Keratinocyte (primary cell): Measurements from ENCODE around the gene FANCB.

ENCODE experiments used
- EZH2 ChIP-seq: IDR thresholded peaks from one replicate; pipeline ENCODE4 v1.6.1; 2012; ENCODE audit warnings: inconsistent platforms, mild to moderate bottlenecking, low read length, moderate library complexity
- TF ChIP-seq, protein P1 (sequence below), 3 experiments: IDR thresholded peaks in 1 of 3; conservative IDR thresholded peaks in 1 of 3; optimal IDR thresholded peaks in 1 of 3; 2 replicates in 2 of 3; 3 replicates in 1 of 3; pipeline versions ENCODE3 to v1.5.1; 2011; ENCODE audit warnings: low read length in 3 of 3, mild to moderate bottlenecking in 3 of 3, moderate library complexity in 2 of 3, control low read depth in 1 of 3, inconsistent platforms in 1 of 3; ENCODE audit not compliant: insufficient read depth in 2 of 3; ENCODE audit errors: extremely low read depth in 1 of 3

DNA sequence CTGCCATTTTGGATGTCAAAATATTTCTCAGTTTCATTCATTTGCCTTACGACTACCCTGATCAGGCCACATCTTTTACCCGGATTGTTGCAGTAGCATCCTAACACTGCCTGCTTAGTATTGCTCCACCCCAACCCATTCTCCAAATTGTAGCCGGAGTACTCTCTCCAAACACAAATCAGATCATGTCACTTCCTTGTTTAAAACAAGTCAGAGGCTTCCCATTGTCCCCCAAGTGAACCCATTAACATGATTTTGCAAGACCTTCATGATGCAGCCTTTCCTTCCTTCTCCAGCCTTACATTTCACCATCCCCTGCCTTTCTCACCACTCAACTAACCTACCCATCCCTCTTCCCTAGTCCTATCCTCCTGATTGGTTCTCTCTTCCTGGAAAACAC lies 53.1 kb downstream of the FANCB start:
- TF ChIP-seq, protein P1, sequence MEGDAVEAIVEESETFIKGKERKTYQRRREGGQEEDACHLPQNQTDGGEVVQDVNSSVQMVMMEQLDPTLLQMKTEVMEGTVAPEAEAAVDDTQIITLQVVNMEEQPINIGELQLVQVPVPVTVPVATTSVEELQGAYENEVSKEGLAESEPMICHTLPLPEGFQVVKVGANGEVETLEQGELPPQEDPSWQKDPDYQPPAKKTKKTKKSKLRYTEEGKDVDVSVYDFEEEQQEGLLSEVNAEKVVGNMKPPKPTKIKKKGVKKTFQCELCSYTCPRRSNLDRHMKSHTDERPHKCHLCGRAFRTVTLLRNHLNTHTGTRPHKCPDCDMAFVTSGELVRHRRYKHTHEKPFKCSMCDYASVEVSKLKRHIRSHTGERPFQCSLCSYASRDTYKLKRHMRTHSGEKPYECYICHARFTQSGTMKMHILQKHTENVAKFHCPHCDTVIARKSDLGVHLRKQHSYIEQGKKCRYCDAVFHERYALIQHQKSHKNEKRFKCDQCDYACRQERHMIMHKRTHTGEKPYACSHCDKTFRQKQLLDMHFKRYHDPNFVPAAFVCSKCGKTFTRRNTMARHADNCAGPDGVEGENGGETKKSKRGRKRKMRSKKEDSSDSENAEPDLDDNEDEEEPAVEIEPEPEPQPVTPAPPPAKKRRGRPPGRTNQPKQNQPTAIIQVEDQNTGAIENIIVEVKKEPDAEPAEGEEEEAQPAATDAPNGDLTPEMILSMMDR (optimal IDR thresholded peaks at IDR 0.05 in 1 of 3, IDR thresholded peaks at IDR 0.05 in 1 of 3, conservative IDR thresholded peaks at IDR 0.05 in 1 of 3; ENCODE audit: extremely low read depth in 1 of 3, insufficient read depth in 2 of 3, low read length in 3 of 3): no peak
- TF ChIP-seq EZH2: no peak
